GM18498 (cell line): ENCODE measurements around the gene MFRP.

Experiments used
- ATAC-seq: cut with Tn5 transposase; IDR thresholded peaks from one replicate; pipeline ENCODE4 v1.9.1; 2021; ENCODE audit warnings: mild to moderate bottlenecking, moderate library complexity; ENCODE audit not compliant: unreplicated experiment

MFRP gene

GRCh38 chr11:119319136-119319699 lies 27.3 kb downstream of the MFRP start:
- ATAC-seq = no peak

- ATAC-seq = no peak
These were observed 28.0 kb downstream of the MFRP start for GRCh38 chr11:119318240-119319135.

GRCh38 chr11:119317592-119318239 lies 28.8 kb downstream of the MFRP start:
- no peak for ATAC-seq

GRCh38 chr11:119316729-119317591 lies 29.5 kb downstream of the MFRP start, which contains the start of gene MCAM:
TSS of gene MCAM (minus strand) at chr11:119317130. CDS start at chr11:119317101, 29 bp downstream.
- no peak for ATAC-seq

- no peak for ATAC-seq
These were observed 30.3 kb downstream of the MFRP start for GRCh38 chr11:119316016-119316728.

GRCh38 chr11:119315131-119316015 lies 31.1 kb downstream of the MFRP start:
- ATAC-seq = no peak

- ATAC-seq = no peak
These were observed 31.8 kb downstream of the MFRP start for GRCh38 chr11:119314726-119315125.

- ATAC-seq = no peak
These were observed 35.8 kb downstream of the MFRP start for GRCh38 chr11:119310682-119311052.

- ATAC-seq = no peak
These were observed 36.4 kb downstream of the MFRP start for GRCh38 chr11:119309953-119310681.

GRCh38 chr11:119309411-119309810 lies 37.1 kb downstream of the MFRP start:
- no peak for ATAC-seq

GRCh38 chr11:119307974-119308373 lies 38.5 kb downstream of the MFRP start:
- no peak for ATAC-seq

GRCh38 chr11:119307219-119307618 lies 39.3 kb downstream of the MFRP start:
- ATAC-seq = no peak

GRCh38 chr11:119306373-119306890 lies 40.1 kb downstream of the MFRP start:
- ATAC-seq = no peak

GRCh38 chr11:119305556-119306372 lies 40.7 kb downstream of the MFRP start:
- ATAC-seq = no peak

GRCh38 chr11:119303227-119303718 lies 43.2 kb downstream of the MFRP start:
- ATAC-seq = no peak

- no peak for ATAC-seq
These were observed 46.1 kb downstream of the MFRP start for GRCh38 chr11:119300198-119300964.

GRCh38 chr11:119299416-119299815 lies 47.1 kb downstream of the MFRP start:
- no peak for ATAC-seq
